GM18858 (cell line): ENCODE results near the gene MFSD1.

ENCODE experiments used
- ATAC-seq: cut with Tn5 transposase; IDR thresholded peaks from one replicate; pipeline ENCODE4 v1.9.1; 2021; ENCODE audit not compliant: unreplicated experiment

The MFSD1 gene

GRCh38 chr3:158864492-158864891, 62.6 kb downstream of the MFSD1 start:
- no peak for ATAC-seq

GRCh38 chr3:158875700-158876099, 73.8 kb downstream of the MFSD1 start:
- no peak for ATAC-seq
